ENCODE measurements around the gene CFDP1.

The CFDP1 gene

GRCh38 chr16:75301804-75302203 lies 131.5 kb downstream of the CFDP1 start:
- Histone ChIP-seq H3K4me3 (no peak overlapping the region), H3K9me3 (replicated peaks in 1 of 11) (no peaks in the 10 kb centered on the region), H3K27me3 (peaks cover 0 to 100% (median 0%) of the 10 kb centered on the region in 11 experiments; a peak in 9 of 22 replicates), H3K4me2 (no peak overlapping the region), H3K36me3 (peaks cover 50 to 80% (median 75%) of the 10 kb centered on the region in 11 experiments), H3K27ac (no peak overlapping the region), H3K9ac (no peak overlapping the region), H4K20me1 (peaks cover 30 to 99% (median 69%) of the 10 kb centered on the region in 11 experiments; a peak in 21 of 22 replicates), H3K4me1 (peaks cover 13 to 25% (median 20%) of the 10 kb centered on the region in 10 experiments)
- TF ChIP-seq Cebpa-rat (IDR thresholded peaks at IDR 0.05): no peak

DNA sequence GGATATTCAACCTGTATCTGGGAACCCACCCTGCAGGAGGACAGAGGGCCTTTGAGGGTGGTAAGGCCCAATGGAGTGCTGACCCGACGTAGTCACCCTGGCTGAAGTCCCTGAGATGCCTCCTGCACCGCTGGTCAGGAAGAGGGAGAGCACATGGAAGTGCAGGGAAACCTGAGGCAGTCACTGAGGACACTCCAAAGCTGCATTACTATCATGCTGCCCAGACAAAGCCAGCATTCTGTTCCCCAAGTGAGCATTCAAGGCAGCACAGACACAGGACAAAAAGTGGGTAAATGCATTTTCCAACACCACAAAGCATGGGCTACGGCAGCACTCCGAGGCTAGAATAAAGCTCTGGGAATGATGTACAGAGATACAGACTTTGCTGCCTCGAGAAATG lies 135.0 kb downstream of the CFDP1 start:
- no peak for TF ChIP-seq Cebpa-rat (IDR thresholded peaks at IDR 0.05)
- no peak overlapping the region for H3K9ac ChIP-seq
- peaks cover 36 to 99% (median 80%) of the 10 kb centered on the region in 11 experiments for H4K20me1 ChIP-seq
- H3K4me2 ChIP-seq: no peak overlapping the region
- no peak overlapping the region for H3K4me3 ChIP-seq
- H3K9me3 ChIP-seq (replicated peaks in 1 of 11): no peaks in the 10 kb centered on the region
- no peak overlapping the region for H3K27ac ChIP-seq
- no peaks in the 10 kb centered on the region for H3K4me1 ChIP-seq
- peaks cover 0 to 100% (median 10%) of the 10 kb centered on the region in 11 experiments; a peak in 10 of 22 replicates for H3K27me3 ChIP-seq
- peaks cover 58 to 96% (median 89%) of the 10 kb centered on the region in 11 experiments for H3K36me3 ChIP-seq

DNA sequence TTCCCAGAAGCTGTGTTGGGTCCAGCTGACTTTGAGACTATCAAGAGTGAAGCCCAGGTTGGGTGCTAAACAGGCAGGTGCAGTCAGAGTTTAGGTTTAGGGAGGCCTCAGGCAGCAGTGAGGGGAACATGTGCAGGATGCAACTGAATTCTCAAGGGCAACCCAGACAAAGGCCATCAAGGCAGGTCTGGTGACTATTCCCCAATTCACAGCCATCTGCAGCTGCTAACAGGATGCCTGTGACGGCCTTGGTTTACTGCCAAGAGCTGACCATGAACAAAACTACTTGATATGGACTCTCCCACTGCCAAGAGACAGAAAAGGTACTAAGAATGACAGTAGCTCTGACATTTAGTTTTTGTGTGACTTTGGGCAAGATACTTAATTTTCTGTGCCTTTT lies 136.7 kb downstream of the CFDP1 start:
- Histone ChIP-seq H4K20me1 (peaks cover 50 to 100% (median 92%) of the 10 kb centered on the region in 11 experiments), H3K27ac (no peak overlapping the region), H3K9me3 (replicated peaks in 1 of 11) (no peaks in the 10 kb centered on the region), H3K27me3 (peaks cover under 1 to 100% (median 23%) of the 10 kb centered on the region in 11 experiments; a peak in 19 of 22 replicates), H3K4me3 (no peak overlapping the region), H3K4me1 (no peaks in the 10 kb centered on the region), H3K36me3 (peaks cover 70 to 99% (median 93%) of the 10 kb centered on the region in 11 experiments), H3K9ac (no peak overlapping the region), H3K4me2 (no peak overlapping the region)
- no peak for TF ChIP-seq Cebpa-rat (IDR thresholded peaks at IDR 0.05)

GRCh38 chr16:75294773-75295459 lies 138.4 kb downstream of the CFDP1 start:
- H3K9ac ChIP-seq: no peak overlapping the region
- peaks cover 67 to 100% (median 95%) of the 10 kb centered on the region in 11 experiments for H4K20me1 ChIP-seq

GRCh38 chr16:75293772-75294171 lies 139.5 kb downstream of the CFDP1 start:
- H3K4me2 ChIP-seq: no peak overlapping the region
- peaks cover 63 to 93% (median 86%) of the 10 kb centered on the region in 11 experiments for H3K36me3 ChIP-seq
- H3K27me3 ChIP-seq: peaks cover 29 to 100% (median 52%) of the 10 kb centered on the region in 11 experiments
- no peak overlapping the region for H3K4me3 ChIP-seq
- TF ChIP-seq Cebpa-rat (IDR thresholded peaks at IDR 0.05): no peak
- peaks cover 6 to 11% (median 8%) of the 10 kb centered on the region in 10 experiments for H3K4me1 ChIP-seq
- peaks cover 77 to 100% (median 98%) of the 10 kb centered on the region in 11 experiments for H4K20me1 ChIP-seq
- no peaks in the 10 kb centered on the region for H3K9me3 ChIP-seq (replicated peaks in 1 of 11)
- no peak overlapping the region for H3K9ac ChIP-seq
- H3K27ac ChIP-seq: no peak overlapping the region

More at GRCh38 chr16:75294773-75295459, 138.4 kb downstream of the CFDP1 start:
- no peak overlapping the region for H3K4me2 ChIP-seq
- peaks cover 18 to 100% (median 40%) of the 10 kb centered on the region in 11 experiments for H3K27me3 ChIP-seq
- no peak for TF ChIP-seq Cebpa-rat (IDR thresholded peaks at IDR 0.05)
- H3K4me1 ChIP-seq: no peaks in the 10 kb centered on the region
- no peak overlapping the region for H3K4me3 ChIP-seq
- no peak overlapping the region for H3K27ac ChIP-seq
- no peaks in the 10 kb centered on the region for H3K9me3 ChIP-seq (replicated peaks in 1 of 11)
- H3K36me3 ChIP-seq: peaks cover 68 to 99% (median 92%) of the 10 kb centered on the region in 11 experiments

GRCh38 chr16:75293173-75293572 lies 140.1 kb downstream of the CFDP1 start:
- H3K4me3 ChIP-seq: no peak overlapping the region
- peaks cover 31 to 100% (median 55%) of the 10 kb centered on the region in 11 experiments for H3K27me3 ChIP-seq
- H3K4me2 ChIP-seq: no peak overlapping the region
- H3K9ac ChIP-seq: no peak overlapping the region
- H3K9me3 ChIP-seq (replicated peaks in 1 of 11): no peaks in the 10 kb centered on the region
- TF ChIP-seq Cebpa-rat (IDR thresholded peaks at IDR 0.05): no peak
- no peak overlapping the region for H3K27ac ChIP-seq
- peaks cover 59 to 87% (median 80%) of the 10 kb centered on the region in 11 experiments for H3K36me3 ChIP-seq
- H3K4me1 ChIP-seq: peaks cover 12 to 17% (median 14%) of the 10 kb centered on the region in 10 experiments
- H4K20me1 ChIP-seq: peaks cover 77 to 100% (median 98%) of the 10 kb centered on the region in 11 experiments

DNA sequence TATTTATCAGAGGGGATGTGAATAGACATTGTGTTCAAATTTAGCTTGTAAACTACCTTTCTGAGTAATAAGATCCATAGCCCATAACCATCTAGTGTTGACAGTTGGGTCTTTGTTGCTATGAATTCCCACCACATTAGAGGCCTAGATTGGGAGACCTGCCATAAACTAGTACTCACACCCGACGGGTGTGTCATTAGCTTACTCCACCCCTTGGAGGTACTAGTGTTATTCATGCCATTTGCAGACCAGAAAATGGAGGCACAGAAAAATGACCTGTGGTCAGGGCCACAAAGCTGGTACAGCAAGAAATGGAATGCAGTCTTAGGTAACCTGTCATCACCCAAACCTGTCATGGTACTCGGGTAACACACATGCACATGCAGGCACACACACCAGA lies 140.6 kb downstream of the CFDP1 start:
- Histone ChIP-seq H3K4me3 (no peak overlapping the region), H4K20me1 (peaks cover 80 to 100% (median 99%) of the 10 kb centered on the region in 11 experiments), H3K27me3 (peaks cover 34 to 100% (median 60%) of the 10 kb centered on the region in 11 experiments), H3K9ac (no peak overlapping the region), H3K27ac (no peak overlapping the region), H3K36me3 (peaks cover 57 to 82% (median 75%) of the 10 kb centered on the region in 11 experiments), H3K9me3 (replicated peaks in 1 of 11) (no peaks in the 10 kb centered on the region), H3K4me2 (no peak overlapping the region), H3K4me1 (peaks cover 16 to 22% (median 19%) of the 10 kb centered on the region in 10 experiments)
- TF ChIP-seq Cebpa-rat (IDR thresholded peaks at IDR 0.05): no peak

DNA sequence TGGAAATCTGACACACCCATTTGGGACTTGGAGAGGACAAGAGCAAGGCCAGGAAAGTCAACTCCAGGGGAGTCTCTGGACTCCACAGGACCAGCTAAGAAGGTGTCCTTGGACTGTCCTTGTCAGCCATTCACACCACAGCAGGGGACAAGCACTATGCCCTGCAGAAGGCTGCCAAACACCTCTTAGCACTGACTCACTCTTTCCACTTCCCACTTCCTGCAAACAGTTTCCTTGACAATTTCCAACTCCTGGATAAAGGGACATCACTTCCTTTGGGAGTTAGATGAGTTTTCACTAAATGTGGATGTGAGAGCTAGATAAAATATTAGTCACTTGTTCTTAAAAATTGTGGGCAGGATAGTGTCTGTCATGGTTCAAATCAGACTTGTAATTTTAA lies 144.1 kb downstream of the CFDP1 start:
- no peak overlapping the region for H3K27ac ChIP-seq
- H3K9ac ChIP-seq: no peak overlapping the region

DNA sequence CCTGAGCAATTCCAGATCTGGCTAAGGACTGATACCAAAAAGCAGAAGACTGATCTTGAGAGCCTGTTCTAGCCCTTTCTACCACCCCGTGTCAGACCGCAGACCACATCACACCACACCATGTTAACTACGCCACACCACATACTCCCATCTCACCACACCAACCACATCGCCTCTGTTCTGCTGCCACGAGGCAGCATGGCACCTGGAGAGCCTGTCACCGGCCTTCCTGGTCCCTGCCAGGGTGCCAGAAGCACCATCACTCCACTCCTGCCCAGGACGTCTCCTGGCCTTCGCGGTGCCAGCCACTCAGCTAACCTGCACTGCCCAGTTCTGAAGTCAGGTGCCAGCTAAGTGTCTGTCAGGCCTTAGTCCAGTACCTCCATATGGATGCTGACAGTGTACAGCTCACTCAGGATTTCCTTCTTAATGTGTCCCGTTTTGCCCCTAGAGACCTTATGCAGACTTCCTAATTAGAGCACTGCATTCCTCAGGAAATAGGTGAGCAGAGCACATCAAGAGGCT lies 144.6 kb downstream of the CFDP1 start:
- Histone ChIP-seq H3K9ac (no peak overlapping the region), H3K27me3 (peaks cover 50 to 99% (median 76%) of the 10 kb centered on the region in 11 experiments), H3K27ac (no peak overlapping the region), H3K9me3 (replicated peaks in 1 of 11) (peaks cover 0 to 24% (median 0%) of the 10 kb centered on the region in 11 experiments; a peak in 8 of 22 replicates), H3K36me3 (peaks cover 22 to 58% (median 40%) of the 10 kb centered on the region in 11 experiments), H3K4me2 (peak overlapping the region; percentile 56 to 88 (median 68)), H4K20me1 (peaks cover 62 to 97% (median 75%) of the 10 kb centered on the region in 11 experiments), H3K4me3 (no peak overlapping the region), H3K4me1 (peaks cover 21 to 29% (median 24%) of the 10 kb centered on the region in 10 experiments)
- no peak for TF ChIP-seq Cebpa-rat (IDR thresholded peaks at IDR 0.05)

More for the DNA sequence above, 144.1 kb downstream of the CFDP1 start:
- H3K4me1 ChIP-seq: peaks cover 21 to 29% (median 24%) of the 10 kb centered on the region in 10 experiments
- H4K20me1 ChIP-seq: peaks cover 67 to 97% (median 78%) of the 10 kb centered on the region in 11 experiments
- H3K36me3 ChIP-seq: peaks cover 27 to 63% (median 45%) of the 10 kb centered on the region in 11 experiments
- TF ChIP-seq Cebpa-rat (IDR thresholded peaks at IDR 0.05): no peak
- H3K4me3 ChIP-seq: no peak overlapping the region
- H3K4me2 ChIP-seq: peak overlapping the region; percentile 56 to 88 (median 68)
- peaks cover 50 to 99% (median 73%) of the 10 kb centered on the region in 11 experiments for H3K27me3 ChIP-seq
- H3K9me3 ChIP-seq (replicated peaks in 1 of 11): peaks cover 0 to 24% (median 0%) of the 10 kb centered on the region in 11 experiments; a peak in 8 of 22 replicates

Data from BLaER1 treated with 17β-estradiol and CSF1 and Interleukin-3, amounts not matched to agents 10 nM and 100 nM (cell line).